VCaP (cell line): ENCODE results near the gene UBN1.

ENCODE experiments used
- H3K27ac ChIP-seq: fragments of 450-650 bp; 2 replicates; pipeline ENCODE4 v1.5.1; 2017
- CTCF ChIP-seq: fragments of 450-650 bp; conservative IDR thresholded peaks from 2 replicates; pipeline ENCODE4 v1.5.1; 2017; ENCODE audit warnings: mild to moderate bottlenecking, moderate library complexity

The UBN1 gene

GRCh38 chr16:4902038-4902437, 54.8 kb downstream of the UBN1 start:
- no peak for TF ChIP-seq CTCF
- H3K27ac ChIP-seq = no peak overlapping the region

- H3K27ac ChIP-seq = no peak overlapping the region
- no peak for TF ChIP-seq CTCF
Measured at GRCh38 chr16:4904108-4904941, 57.0 kb downstream of the UBN1 start.

- H3K27ac ChIP-seq = no peak overlapping the region
- no peak for TF ChIP-seq CTCF
Measured at GRCh38 chr16:4904942-4905615, 57.8 kb downstream of the UBN1 start.

- no peak for TF ChIP-seq CTCF
- H3K27ac ChIP-seq = no peak overlapping the region
Measured at GRCh38 chr16:4908854-4909401, 61.6 kb downstream of the UBN1 start.

- no peak for TF ChIP-seq CTCF
- H3K27ac ChIP-seq = no peak overlapping the region
Measured at GRCh38 chr16:4909825-4910224, 62.5 kb downstream of the UBN1 start.

- no peak for TF ChIP-seq CTCF
- no peak overlapping the region for H3K27ac ChIP-seq
Measured at GRCh38 chr16:4910828-4911227, 63.5 kb downstream of the UBN1 start.

- TF ChIP-seq CTCF = no peak
- no peak overlapping the region for H3K27ac ChIP-seq
Measured at GRCh38 chr16:4911970-4912386, 64.7 kb downstream of the UBN1 start.
